ENCODE data around the gene GGPS1. TPM values are rescaled to one million over a fixed set of nuclear protein-coding genes. Genes with fewer than 3 reads are reported as not detected.

GGPS1 gene
- total and polyA plus RNA-seq, 3 experiments from 2014 or later, result 26.3 to 63.0 (median 29.0) TPM

- no peaks in the 10 kb centered on the region for H3K36me3 ChIP-seq (ENCODE audit: insufficient read depth, low read length)
- no peak overlapping the region for H3K4me3 ChIP-seq (ENCODE audit: low read length)
- ChIA-PET CTCF (no interaction called here), POLR2A (no interaction called here)
- H3K4me3 Mint-ChIP-seq, result peak overlapping the region in 5 of 7 donors; percentile 1 to 53 (median 15)
- peaks cover 70 to 85% (median 73%) of the 10 kb centered on the region in 3 donors for H3K4me1 Mint-ChIP-seq
- no peaks in the 10 kb centered on the region for H3K9me3 ChIP-seq (ENCODE audit: low read length)
- no peak overlapping the region for H3K27ac ChIP-seq (ENCODE audit: low read depth, low read length)
- peak overlapping the region in 5 of 8 donors; percentile 15 to 85 (median 52) for H3K27ac Mint-ChIP-seq
- peaks cover 0 to 10% (median 2%) of the 10 kb centered on the region in 3 donors for H3K36me3 Mint-ChIP-seq
- peaks cover 52% of the 10 kb centered on the region for H3K4me1 ChIP-seq (ENCODE audit: insufficient read depth, low read length)
- no peaks in the 10 kb centered on the region for H3K9me3 Mint-ChIP-seq
- H3K27me3 ChIP-seq (ENCODE audit: insufficient read depth, low read length, poor library complexity, severe bottlenecking), result no peaks in the 10 kb centered on the region
- no peak for DNase-seq
- no peaks in the 10 kb centered on the region for H3K27me3 Mint-ChIP-seq
Observed at GRCh38 chr1:235287208-235287882, 41.0 kb upstream of the GGPS1 start.

GRCh38 chr1:235289859-235290739 lies 38.3 kb upstream of the GGPS1 start:
- no peaks in the 10 kb centered on the region for H3K27me3 ChIP-seq (ENCODE audit: insufficient read depth, low read length, poor library complexity, severe bottlenecking)
- Mint-ChIP-seq H3K36me3 (peaks cover 0 to 10% (median 2%) of the 10 kb centered on the region in 3 donors), H3K27ac (peak overlapping the region in 6 of 8 donors; percentile 29 to 66 (median 43)), H3K4me1 (peaks cover 74 to 88% (median 82%) of the 10 kb centered on the region in 3 donors), H3K4me3 (peak overlapping the region in 4 of 7 donors; percentile 27 to 55 (median 46)), H3K9me3 (no peaks in the 10 kb centered on the region), H3K27me3 (peaks cover 0 to 1% of the 10 kb centered on the region in 2 donors)
- no peak overlapping the region for H3K4me3 ChIP-seq (ENCODE audit: low read length)
- no peak overlapping the region for H3K27ac ChIP-seq (ENCODE audit: low read depth, low read length)
- H3K9me3 ChIP-seq (ENCODE audit: low read length), result no peaks in the 10 kb centered on the region
- CTCF ChIA-PET, result no interaction called here
- peaks cover 63% of the 10 kb centered on the region for H3K4me1 ChIP-seq (ENCODE audit: insufficient read depth, low read length)
- DNase-seq, result no peak
- H3K36me3 ChIP-seq (ENCODE audit: insufficient read depth, low read length), result no peaks in the 10 kb centered on the region
- POLR2A ChIA-PET, result interaction anchor here (0.6 kb wide), 1 partner anchor 182 kb away, joined by 3 read pairs; no protein-coding TSS in a partner anchor

GRCh38 chr1:235290740-235291502 lies 37.4 kb upstream of the GGPS1 start:
- Histone ChIP-seq H3K36me3 (ENCODE audit: insufficient read depth, low read length) (no peaks in the 10 kb centered on the region), H3K4me1 (ENCODE audit: insufficient read depth, low read length) (peaks cover 59% of the 10 kb centered on the region), H3K4me3 (ENCODE audit: low read length) (no peak overlapping the region), H3K27ac (ENCODE audit: low read depth, low read length) (no peak overlapping the region), H3K27me3 (ENCODE audit: insufficient read depth, low read length, poor library complexity, severe bottlenecking) (no peaks in the 10 kb centered on the region), H3K9me3 (ENCODE audit: low read length) (no peaks in the 10 kb centered on the region)
- Mint-ChIP-seq H3K4me3 (peak overlapping the region in 1 of 7 donors; percentile 27), H3K4me1 (peaks cover 69 to 83% (median 78%) of the 10 kb centered on the region in 3 donors), H3K27me3 (peaks cover 0 to 3% of the 10 kb centered on the region in 2 donors), H3K27ac (peak overlapping the region in 3 of 8 donors; percentile 12 to 86 (median 36)), H3K9me3 (peaks cover 0 to 3% (median 0%) of the 10 kb centered on the region in 5 donors), H3K36me3 (peaks cover 0 to 11% (median 3%) of the 10 kb centered on the region in 3 donors)
- CTCF ChIA-PET, result no interaction called here
- POLR2A ChIA-PET, result interaction anchor here (0.6 kb wide), 1 partner anchor 183 kb away, joined by 3 read pairs; no protein-coding TSS in a partner anchor
- DNase-seq, result no peak

- peaks cover 0 to 3% of the 10 kb centered on the region in 2 donors for H3K27me3 Mint-ChIP-seq
- H3K27ac Mint-ChIP-seq, result peak overlapping the region in 6 of 8 donors; percentile 0 to 86 (median 24)
- H3K9me3 ChIP-seq (ENCODE audit: low read length), result no peaks in the 10 kb centered on the region
- peaks cover 0 to 11% (median 4%) of the 10 kb centered on the region in 3 donors for H3K36me3 Mint-ChIP-seq
- ChIA-PET CTCF (no interaction called here), POLR2A (no interaction called here)
- H3K27ac ChIP-seq (ENCODE audit: low read depth, low read length), result no peak overlapping the region
- H3K4me1 ChIP-seq (ENCODE audit: insufficient read depth, low read length), result peaks cover 58% of the 10 kb centered on the region
- H3K4me3 ChIP-seq (ENCODE audit: low read length), result no peak overlapping the region
- H3K4me3 Mint-ChIP-seq, result peak overlapping the region in 4 of 7 donors; percentile 0 to 2 (median 0)
- H3K4me1 Mint-ChIP-seq, result peaks cover 63 to 78% (median 72%) of the 10 kb centered on the region in 3 donors
- no peak for DNase-seq
- H3K36me3 ChIP-seq (ENCODE audit: insufficient read depth, low read length), result no peaks in the 10 kb centered on the region
- peaks cover 0 to 6% (median 0%) of the 10 kb centered on the region in 5 donors for H3K9me3 Mint-ChIP-seq
- no peaks in the 10 kb centered on the region for H3K27me3 ChIP-seq (ENCODE audit: insufficient read depth, low read length, poor library complexity, severe bottlenecking)
Observed at GRCh38 chr1:235291599-235292091, 36.7 kb upstream of the GGPS1 start.

- H3K36me3 Mint-ChIP-seq, result peaks cover 0 to 8% (median 4%) of the 10 kb centered on the region in 3 donors
- Histone ChIP-seq H3K9me3 (ENCODE audit: low read length) (no peaks in the 10 kb centered on the region), H3K27ac (ENCODE audit: low read depth, low read length) (no peak overlapping the region), H3K4me3 (ENCODE audit: low read length) (no peak overlapping the region), H3K4me1 (ENCODE audit: insufficient read depth, low read length) (peaks cover 57% of the 10 kb centered on the region), H3K36me3 (ENCODE audit: insufficient read depth, low read length) (no peaks in the 10 kb centered on the region), H3K27me3 (ENCODE audit: insufficient read depth, low read length, poor library complexity, severe bottlenecking) (no peaks in the 10 kb centered on the region)
- H3K4me3 Mint-ChIP-seq, result peak overlapping the region in 1 of 7 donors; percentile 2
- DNase-seq, result no peak
- H3K27ac Mint-ChIP-seq, result peak overlapping the region; percentile 1 to 68 (median 59)
- H3K27me3 Mint-ChIP-seq, result peaks cover 0 to 3% of the 10 kb centered on the region in 2 donors
- peaks cover 0 to 8% (median 5%) of the 10 kb centered on the region in 5 donors for H3K9me3 Mint-ChIP-seq
- CTCF ChIA-PET, result no interaction called here
- POLR2A ChIA-PET, result interaction anchor here (0.9 kb wide), 1 partner anchor 21 kb away, joined by 3 read pairs; no protein-coding TSS in a partner anchor
- peaks cover 62 to 78% (median 72%) of the 10 kb centered on the region in 3 donors for H3K4me1 Mint-ChIP-seq
Observed at GRCh38 chr1:235292790-235293189, 35.6 kb upstream of the GGPS1 start.

GRCh38 chr1:235293322-235293942 lies 34.9 kb upstream of the GGPS1 start:
- Histone ChIP-seq H3K27me3 (ENCODE audit: insufficient read depth, low read length, poor library complexity, severe bottlenecking) (no peaks in the 10 kb centered on the region), H3K9me3 (ENCODE audit: low read length) (no peaks in the 10 kb centered on the region), H3K36me3 (ENCODE audit: insufficient read depth, low read length) (no peaks in the 10 kb centered on the region), H3K27ac (ENCODE audit: low read depth, low read length) (no peak overlapping the region), H3K4me3 (ENCODE audit: low read length) (no peak overlapping the region), H3K4me1 (ENCODE audit: insufficient read depth, low read length) (peaks cover 61% of the 10 kb centered on the region)
- DNase-seq, result no peak
- ChIA-PET POLR2A (interaction anchor here (0.9 kb wide), 1 partner anchor 20 kb away, joined by 3 read pairs; no protein-coding TSS in a partner anchor), CTCF (no interaction called here)
- Mint-ChIP-seq H3K4me1 (peaks cover 60 to 77% (median 70%) of the 10 kb centered on the region in 3 donors), H3K36me3 (peaks cover 0 to 8% (median 4%) of the 10 kb centered on the region in 3 donors), H3K4me3 (peak overlapping the region in 3 of 7 donors; percentile 29 to 73 (median 35)), H3K27ac (peak overlapping the region in 6 of 8 donors; percentile 18 to 74 (median 66)), H3K27me3 (peaks cover 0 to 3% of the 10 kb centered on the region in 2 donors), H3K9me3 (peaks cover 0 to 8% (median 5%) of the 10 kb centered on the region in 5 donors)

- peaks cover 63% of the 10 kb centered on the region for H3K4me1 ChIP-seq (ENCODE audit: insufficient read depth, low read length)
- Mint-ChIP-seq H3K27me3 (peaks cover 0 to 3% of the 10 kb centered on the region in 2 donors), H3K4me3 (peak overlapping the region in 2 of 7 donors; percentile 39 to 61), H3K36me3 (peaks cover 0 to 4% (median 3%) of the 10 kb centered on the region in 3 donors), H3K4me1 (peaks cover 56 to 73% (median 66%) of the 10 kb centered on the region in 3 donors), H3K9me3 (peaks cover 0 to 8% (median 5%) of the 10 kb centered on the region in 5 donors), H3K27ac (peak overlapping the region; percentile 18 to 96 (median 80))
- no peaks in the 10 kb centered on the region for H3K9me3 ChIP-seq (ENCODE audit: low read length)
- no peaks in the 10 kb centered on the region for H3K36me3 ChIP-seq (ENCODE audit: insufficient read depth, low read length)
- no peak for DNase-seq
- H3K27ac ChIP-seq (ENCODE audit: low read depth, low read length), result no peak overlapping the region
- POLR2A ChIA-PET, result no interaction called here
- H3K27me3 ChIP-seq (ENCODE audit: insufficient read depth, low read length, poor library complexity, severe bottlenecking), result no peaks in the 10 kb centered on the region
- CTCF ChIA-PET, result no interaction called here
- no peak overlapping the region for H3K4me3 ChIP-seq (ENCODE audit: low read length)
Observed at GRCh38 chr1:235295902-235296350, 32.4 kb upstream of the GGPS1 start.
